ENCODE measurements around the gene RHOXF1.
"Not testable (repeated sequence)": the region's sequence is repeated elsewhere in the genome, so short reads cannot be mapped to it uniquely, and the experiment has no call there.

RHOXF1 gene

DNA sequence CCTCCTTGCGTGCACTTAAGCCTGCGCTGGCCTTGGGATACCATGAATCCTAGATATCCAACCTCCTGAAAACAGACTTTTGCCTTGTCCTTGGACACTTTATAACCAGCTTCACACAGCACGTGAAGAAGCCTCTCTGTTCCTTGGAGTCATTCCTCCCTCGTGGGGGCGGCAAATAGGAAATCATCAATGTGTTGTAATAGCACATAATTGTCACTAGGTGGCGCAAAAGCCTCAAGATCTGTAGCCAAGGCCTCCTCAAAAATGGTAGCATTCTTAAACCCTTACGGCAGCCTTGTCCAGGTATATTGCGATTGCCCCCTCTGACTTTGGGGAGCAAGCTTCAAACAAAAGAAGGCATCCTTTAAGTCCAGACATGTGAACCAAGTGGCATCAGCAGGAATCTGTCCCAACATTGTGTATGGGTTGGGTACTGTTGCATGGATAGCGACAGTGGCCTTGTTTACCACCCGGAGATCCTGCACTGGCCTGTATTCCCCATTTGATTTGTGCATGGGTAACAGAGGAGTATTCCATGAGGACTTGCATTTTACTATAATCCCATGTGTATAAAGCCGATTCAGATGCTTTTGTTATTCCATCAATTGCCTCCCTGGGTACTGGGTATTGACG lies 30.0 kb downstream of the RHOXF1 start:
- ATAC-seq, result not testable (repeated sequence)

GRCh38 chrX:120077590-120077989 lies 38.1 kb downstream of the RHOXF1 start, which contains the start of gene RHOXF2B:
Gene RHOXF2B, minus strand, starts transcription at chrX:120077690. Its CDS starts 138 bp downstream, at chrX:120077552.
- not testable (repeated sequence) for ATAC-seq, DNase-seq

More for the DNA sequence above, 30.0 kb downstream of the RHOXF1 start:
- not testable (repeated sequence) for DNase-seq

DNA sequence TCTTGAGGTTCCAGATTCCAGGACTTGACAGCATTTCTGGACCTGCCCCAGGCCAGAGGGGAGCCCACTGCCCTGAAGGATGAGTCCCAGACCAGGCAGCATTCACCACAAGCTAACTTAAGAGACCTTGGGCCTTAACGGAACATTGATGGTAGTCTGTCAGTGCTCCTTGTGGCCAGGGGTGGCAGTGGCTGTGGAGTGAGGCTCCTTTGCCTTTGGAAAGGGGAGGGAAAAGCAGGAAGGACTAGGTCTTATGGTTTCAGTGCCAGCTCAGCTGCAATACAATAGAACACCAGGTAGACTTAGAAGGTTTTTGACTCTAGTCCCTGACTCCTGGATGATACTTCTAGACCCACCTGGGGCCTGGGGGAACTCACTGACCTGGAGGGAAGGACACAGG lies 49.5 kb downstream of the RHOXF1 start:
- ATAC-seq, result not testable (repeated sequence)

More for the DNA sequence above, 49.5 kb downstream of the RHOXF1 start:
- DNase-seq, result not testable (repeated sequence)
